WTC11 (cell line): ENCODE results near the gene ZNRF3. TPM values are rescaled to one million over a fixed set of nuclear protein-coding genes. Genes with fewer than 3 reads are reported as not detected.

Source experiments
- ATAC-seq: fragments of 200-7000 bp; cut with Tn5 transposase; 2 replicates; pipeline ENCODE4 v1.10.0; 2021; ENCODE audit warnings: mild to moderate bottlenecking, moderate library complexity
- CTCF ChIA-PET: fragments of 300-600 bp; sonication (Branson Sonifier 250); formaldehyde crosslinking; loops from one replicate; lab custom pipeline; 2021; ENCODE audit warnings: antibody characterized with exemption; lab: Charles Lee
- POLR2A ChIA-PET: fragments of 350-600 bp; sonication (Branson Sonifier 250); formaldehyde crosslinking; loops from one replicate; lab custom pipeline; 2021; ENCODE audit warnings: antibody characterized with exemption; lab: Charles Lee
- DNase-seq: peaks from one replicate; pipeline ENCODE4 v3.0.0; 2021; ENCODE audit warnings: low spot score
- H3K27ac Mint-ChIP-seq: 2 replicates; pipeline ENCODE4 v1.8.0; 2021; ENCODE audit warnings: mixed read lengths
- H3K27me3 Mint-ChIP-seq: 2 replicates; pipeline ENCODE4 v1.8.0; 2021; ENCODE audit warnings: low read depth, mild to moderate bottlenecking, moderate library complexity, mixed read lengths
- H3K36me3 Mint-ChIP-seq: 2 replicates; pipeline ENCODE4 v1.8.0; 2021; ENCODE audit warnings: mixed read lengths
- H3K4me1 Mint-ChIP-seq: 2 replicates; pipeline ENCODE4 v1.8.0; 2022; ENCODE audit warnings: mixed read lengths
- H3K4me3 Mint-ChIP-seq: 2 replicates; pipeline ENCODE4 v1.8.0; 2021; ENCODE audit warnings: mild to moderate bottlenecking, moderate library complexity, mixed read lengths
- H3K9me3 Mint-ChIP-seq: 2 replicates; pipeline ENCODE4 v1.8.0; 2021; ENCODE audit warnings: mixed read lengths
- CBFB ChIP-seq: sonication (generic); formaldehyde crosslinking; IDR thresholded peaks from 2 replicates; pipeline ENCODE4 v1.8.1; 2022; ENCODE audit warnings: mild to moderate bottlenecking, low read depth, missing genetic modification reagents
- E2F1 ChIP-seq: sonication (generic); formaldehyde crosslinking; IDR thresholded peaks from 2 replicates; pipeline ENCODE4 v1.8.0; 2022; ENCODE audit warnings: mild to moderate bottlenecking, missing genetic modification reagents
- ERG ChIP-seq: fragments of 250-450 bp; sonication (Bioruptor Pico); IDR thresholded peaks from 2 replicates; pipeline ENCODE4 v1.8.0; 2021; ENCODE audit warnings: mild to moderate bottlenecking
- JAZF1 ChIP-seq: fragments of 250-450 bp; sonication (Bioruptor Pico); IDR thresholded peaks from 2 replicates; pipeline ENCODE4 v1.9.0; 2021; ENCODE audit warnings: moderate library complexity, mild to moderate bottlenecking, inconsistent platforms
- KAT7 ChIP-seq: sonication (generic); formaldehyde crosslinking; IDR thresholded peaks from 2 replicates; pipeline ENCODE4 v1.8.1; 2023; ENCODE audit warnings: missing genetic modification reagents, mild to moderate bottlenecking, borderline replicate concordance
- ZNF423 ChIP-seq: fragments of 250-450 bp; sonication (Bioruptor Pico); IDR thresholded peaks from 2 replicates; pipeline ENCODE4 v2.1.2; 2022; ENCODE audit warnings: mild to moderate bottlenecking, moderate library complexity
- total RNA-seq: library from RNA; stranded (reverse); gene quantifications from 3 replicates; pipeline ENCODE4 v1.2.3, GENCODE V29; 2021
- TF ChIP-seq, protein P1 (sequence below): sonication (generic); formaldehyde crosslinking; IDR thresholded peaks from 2 replicates; pipeline ENCODE4 v1.8.0; 2022; ENCODE audit warnings: mild to moderate bottlenecking, missing genetic modification reagents
- TF ChIP-seq, protein P2 (sequence below): sonication (generic); formaldehyde crosslinking; IDR thresholded peaks from 2 replicates; pipeline ENCODE4 v1.8.0; 2023; ENCODE audit warnings: mild to moderate bottlenecking, missing genetic modification reagents
- TF ChIP-seq, protein P3 (sequence below): sonication (generic); formaldehyde crosslinking; IDR thresholded peaks from 2 replicates; pipeline ENCODE4 v1.8.1; 2022; ENCODE audit warnings: mild to moderate bottlenecking, moderate library complexity, missing genetic modification reagents

The ZNRF3 gene
- total RNA-seq, 1 experiment from 2014 or later: 25.4 TPM

DNA sequence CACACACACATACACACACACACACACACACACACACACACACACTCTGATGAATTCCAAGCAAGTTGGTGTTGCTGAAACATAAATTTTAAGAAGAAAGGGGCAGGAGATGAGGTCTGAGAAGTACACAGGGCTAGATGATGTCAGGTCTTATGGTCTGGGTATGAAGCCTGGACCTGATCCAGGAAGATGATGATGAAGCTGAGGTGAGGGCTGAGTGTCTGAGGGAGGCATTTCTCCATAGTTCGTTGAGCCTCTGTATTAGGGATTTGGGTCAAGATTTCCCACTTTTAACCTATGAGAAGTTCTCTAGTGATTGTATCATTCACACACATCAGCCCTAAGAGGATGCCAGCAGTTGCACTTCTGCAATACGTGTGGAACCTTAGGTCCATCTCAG, 222.1 kb downstream of the ZNRF3 start (continued):
- TF ChIP-seq, protein P1, sequence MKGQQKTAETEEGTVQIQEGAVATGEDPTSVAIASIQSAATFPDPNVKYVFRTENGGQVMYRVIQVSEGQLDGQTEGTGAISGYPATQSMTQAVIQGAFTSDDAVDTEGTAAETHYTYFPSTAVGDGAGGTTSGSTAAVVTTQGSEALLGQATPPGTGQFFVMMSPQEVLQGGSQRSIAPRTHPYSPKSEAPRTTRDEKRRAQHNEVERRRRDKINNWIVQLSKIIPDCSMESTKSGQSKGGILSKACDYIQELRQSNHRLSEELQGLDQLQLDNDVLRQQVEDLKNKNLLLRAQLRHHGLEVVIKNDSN (CRISPR knock-in tag): no peak
- TF ChIP-seq E2F1 (CRISPR knock-in tag) (no peak), KAT7 (no peak), JAZF1 (CRISPR knock-in tag) (no peak), ERG (CRISPR knock-in tag) (no peak)
- TF ChIP-seq, protein P2, sequence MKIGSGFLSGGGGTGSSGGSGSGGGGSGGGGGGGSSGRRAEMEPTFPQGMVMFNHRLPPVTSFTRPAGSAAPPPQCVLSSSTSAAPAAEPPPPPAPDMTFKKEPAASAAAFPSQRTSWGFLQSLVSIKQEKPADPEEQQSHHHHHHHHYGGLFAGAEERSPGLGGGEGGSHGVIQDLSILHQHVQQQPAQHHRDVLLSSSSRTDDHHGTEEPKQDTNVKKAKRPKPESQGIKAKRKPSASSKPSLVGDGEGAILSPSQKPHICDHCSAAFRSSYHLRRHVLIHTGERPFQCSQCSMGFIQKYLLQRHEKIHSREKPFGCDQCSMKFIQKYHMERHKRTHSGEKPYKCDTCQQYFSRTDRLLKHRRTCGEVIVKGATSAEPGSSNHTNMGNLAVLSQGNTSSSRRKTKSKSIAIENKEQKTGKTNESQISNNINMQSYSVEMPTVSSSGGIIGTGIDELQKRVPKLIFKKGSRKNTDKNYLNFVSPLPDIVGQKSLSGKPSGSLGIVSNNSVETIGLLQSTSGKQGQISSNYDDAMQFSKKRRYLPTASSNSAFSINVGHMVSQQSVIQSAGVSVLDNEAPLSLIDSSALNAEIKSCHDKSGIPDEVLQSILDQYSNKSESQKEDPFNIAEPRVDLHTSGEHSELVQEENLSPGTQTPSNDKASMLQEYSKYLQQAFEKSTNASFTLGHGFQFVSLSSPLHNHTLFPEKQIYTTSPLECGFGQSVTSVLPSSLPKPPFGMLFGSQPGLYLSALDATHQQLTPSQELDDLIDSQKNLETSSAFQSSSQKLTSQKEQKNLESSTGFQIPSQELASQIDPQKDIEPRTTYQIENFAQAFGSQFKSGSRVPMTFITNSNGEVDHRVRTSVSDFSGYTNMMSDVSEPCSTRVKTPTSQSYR (CRISPR knock-in tag): no peak
- TF ChIP-seq, protein P3, sequence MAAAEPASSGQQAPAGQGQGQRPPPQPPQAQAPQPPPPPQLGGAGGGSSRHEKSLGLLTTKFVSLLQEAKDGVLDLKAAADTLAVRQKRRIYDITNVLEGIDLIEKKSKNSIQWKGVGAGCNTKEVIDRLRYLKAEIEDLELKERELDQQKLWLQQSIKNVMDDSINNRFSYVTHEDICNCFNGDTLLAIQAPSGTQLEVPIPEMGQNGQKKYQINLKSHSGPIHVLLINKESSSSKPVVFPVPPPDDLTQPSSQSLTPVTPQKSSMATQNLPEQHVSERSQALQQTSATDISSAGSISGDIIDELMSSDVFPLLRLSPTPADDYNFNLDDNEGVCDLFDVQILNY: no peak
- TF ChIP-seq, all 79 proteins: peak for 0

DNA sequence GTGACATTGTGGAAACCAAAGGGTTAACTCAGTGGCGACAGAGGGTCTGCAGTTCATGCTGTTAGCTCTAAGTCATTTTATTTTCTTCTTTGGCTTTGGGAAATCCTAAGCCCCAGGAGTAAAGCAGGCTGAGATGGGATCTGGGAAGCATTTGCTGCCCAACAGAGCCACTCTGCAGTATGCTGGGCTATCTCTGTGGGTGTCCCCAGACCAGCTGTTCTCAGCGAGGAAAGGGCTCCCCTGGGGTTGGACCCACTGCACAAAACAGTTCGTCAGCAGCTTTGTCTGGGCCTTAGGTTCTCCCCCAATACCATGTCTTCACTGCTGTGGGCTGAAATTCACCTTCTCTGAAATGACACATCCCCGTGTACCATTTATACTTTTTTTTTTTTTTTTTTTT, 223.5 kb downstream of the ZNRF3 start:
- H3K27ac Mint-ChIP-seq: no peak overlapping the region
- ChIA-PET CTCF (interaction anchor here (0.6 to 3.5 kb wide), 4 partner anchors 25 to 251 kb away, joined by 3 to 12 read pairs (median 8); no protein-coding TSS in a partner anchor), POLR2A (interaction anchor here (0.7 kb wide), 1 partner anchor 78 kb away, joined by 4 read pairs; no protein-coding TSS in a partner anchor)
- no peak for DNase-seq
- ATAC-seq: no peak
- TF ChIP-seq CBFB (no peak), ZNF423 (peak; percentile 69)
- no peaks in the 10 kb centered on the region for H3K36me3 Mint-ChIP-seq
- H3K4me1 Mint-ChIP-seq: peaks cover 7% of the 10 kb centered on the region; the same call in 1 of the 2 replicates
- H3K4me3 Mint-ChIP-seq: no peak overlapping the region
- peaks cover 2% of the 10 kb centered on the region; the same call in 1 of the 2 replicates for H3K9me3 Mint-ChIP-seq
- H3K27me3 Mint-ChIP-seq: no peaks in the 10 kb centered on the region

Other genes starting within 250 kb of the ZNRF3 start
- 12.1 to 13.5 TPM (median 13.0 TPM) in 3 replicates for gene TTC28, start 203.7 kb upstream of the ZNRF3 start, total RNA-seq
- gene CHEK2, start 141.8 kb upstream of the ZNRF3 start, total RNA-seq: 120 to 126 TPM (median 124 TPM) in 3 replicates
- 17.1 to 19.2 TPM (median 17.1 TPM) in 3 replicates for gene HSCB, start 141.5 kb upstream of the ZNRF3 start, total RNA-seq
- 39.0 to 47.4 TPM (median 46.9 TPM) in 3 replicates for gene CCDC117, start 110.9 kb upstream of the ZNRF3 start, total RNA-seq
- gene XBP1, start 83.0 kb upstream of the ZNRF3 start, total RNA-seq: 104 to 127 TPM (median 107 TPM) in 3 replicates
- gene C22orf31, start 178.3 kb downstream of the ZNRF3 start, total RNA-seq: not detected in 3 replicates
- 4.1 to 5.8 TPM (median 5.4 TPM) in 3 replicates for gene KREMEN1, start 189.5 kb downstream of the ZNRF3 start, total RNA-seq